KMS-11 (cell line): Measurements from ENCODE around the gene ENOX1.

Experiments used
- H2AFZ ChIP-seq: fragments of 200-600 bp; sonication (generic); 2 replicates; pipeline ENCODE4 v1.6.1; 2016; ENCODE audit warnings: antibody characterized with exemption, mixed run types, low read depth
- H3K27ac ChIP-seq: fragments of 200-600 bp; sonication (generic); 2 replicates; pipeline ENCODE4 v1.6.1; 2016; ENCODE audit warnings: mild to moderate bottlenecking, mixed run types
- H3K27me3 ChIP-seq: fragments of 200-600 bp; sonication (generic); 2 replicates; pipeline ENCODE4 v1.6.1; 2017; ENCODE audit warnings: mild to moderate bottlenecking, low read depth, mixed run types, moderate library complexity; ENCODE audit not compliant: insufficient read depth
- H3K36me3 ChIP-seq: fragments of 200-600 bp; sonication (generic); 2 replicates; pipeline ENCODE4 v1.6.1; 2017; ENCODE audit warnings: mild to moderate bottlenecking, mixed run types; ENCODE audit not compliant: insufficient read depth
- H3K4me1 ChIP-seq: fragments of 200-600 bp; sonication (generic); 2 replicates; pipeline ENCODE4 v1.6.1; 2016; ENCODE audit warnings: mild to moderate bottlenecking, low read depth, mixed run types; ENCODE audit not compliant: poor library complexity, severe bottlenecking
- H3K4me2 ChIP-seq: fragments of 200-600 bp; sonication (generic); 2 replicates; pipeline ENCODE4 v1.7.0; 2016; ENCODE audit warnings: mild to moderate bottlenecking, mixed run types
- H3K4me3 ChIP-seq: fragments of 200-600 bp; sonication (generic); IDR thresholded peaks from 2 replicates; pipeline ENCODE4 v1.6.1; 2017; ENCODE audit warnings: low read depth, low read length, mixed read lengths; ENCODE audit not compliant: insufficient read depth
- H3K79me2 ChIP-seq: fragments of 200-600 bp; sonication (generic); 2 replicates; pipeline ENCODE4 v1.6.1; 2016; ENCODE audit warnings: low read depth, mixed run types; ENCODE audit not compliant: insufficient read depth
- H3K9ac ChIP-seq: fragments of 200-600 bp; sonication (generic); 2 replicates; pipeline ENCODE4 v1.6.1; 2016; ENCODE audit warnings: mild to moderate bottlenecking, mixed run types
- H4K20me1 ChIP-seq: fragments of 200-600 bp; sonication (generic); 2 replicates; pipeline ENCODE4 v1.6.1; 2016; ENCODE audit warnings: mild to moderate bottlenecking, mixed run types; ENCODE audit not compliant: insufficient read depth
- CTCF ChIP-seq: fragments of 200-600 bp; sonication (generic); conservative IDR thresholded peaks from 2 replicates; pipeline ENCODE4 v1.6.1; 2017; ENCODE audit warnings: low read depth, mild to moderate bottlenecking, antibody characterized with exemption, low read length, moderate library complexity, mixed read lengths

ENOX1 gene

GRCh38 chr13:43631106-43631505, 155.7 kb downstream of the ENOX1 start:
- Histone ChIP-seq H3K4me3 (no peak overlapping the region), H3K4me1 (no peaks in the 10 kb centered on the region), H3K9ac (no peak overlapping the region), H3K79me2 (no peaks in the 10 kb centered on the region), H3K27ac (no peak overlapping the region), H3K4me2 (no peak overlapping the region), H2AFZ (no peak overlapping the region), H3K36me3 (no peaks in the 10 kb centered on the region), H4K20me1 (no peaks in the 10 kb centered on the region), H3K27me3 (no peaks in the 10 kb centered on the region)
- no peak for TF ChIP-seq CTCF

- H3K27ac ChIP-seq, result no peak overlapping the region
- no peaks in the 10 kb centered on the region for H4K20me1 ChIP-seq
- H3K27me3 ChIP-seq, result no peaks in the 10 kb centered on the region
- no peak for TF ChIP-seq CTCF
- H3K36me3 ChIP-seq, result no peaks in the 10 kb centered on the region
- no peak overlapping the region for H3K9ac ChIP-seq
- H3K4me1 ChIP-seq, result no peaks in the 10 kb centered on the region
- H3K4me2 ChIP-seq, result no peak overlapping the region
- H3K4me3 ChIP-seq, result no peak overlapping the region
- no peaks in the 10 kb centered on the region for H3K79me2 ChIP-seq
- H2AFZ ChIP-seq, result no peak overlapping the region
These were observed 156.9 kb downstream of the ENOX1 start for GRCh38 chr13:43629691-43630480.

GRCh38 chr13:43626994-43627393, 159.8 kb downstream of the ENOX1 start:
- Histone ChIP-seq H3K4me2 (no peak overlapping the region), H3K27me3 (no peaks in the 10 kb centered on the region), H2AFZ (no peak overlapping the region), H3K36me3 (no peaks in the 10 kb centered on the region), H3K4me3 (no peak overlapping the region), H3K27ac (no peak overlapping the region), H3K4me1 (no peaks in the 10 kb centered on the region), H3K79me2 (no peaks in the 10 kb centered on the region), H4K20me1 (no peaks in the 10 kb centered on the region), H3K9ac (no peak overlapping the region)
- TF ChIP-seq CTCF, result no peak

GRCh38 chr13:43614063-43614462, 172.7 kb downstream of the ENOX1 start:
- no peak for TF ChIP-seq CTCF
- Histone ChIP-seq H3K79me2 (no peaks in the 10 kb centered on the region), H3K4me3 (no peak overlapping the region), H4K20me1 (no peaks in the 10 kb centered on the region), H3K27me3 (no peaks in the 10 kb centered on the region), H2AFZ (no peak overlapping the region), H3K4me1 (no peaks in the 10 kb centered on the region), H3K4me2 (no peak overlapping the region), H3K36me3 (no peaks in the 10 kb centered on the region), H3K9ac (no peak overlapping the region), H3K27ac (no peak overlapping the region)
